ENCODE measurements around the gene CDH24.
"Not testable (repeated sequence)": the region's sequence is repeated elsewhere in the genome, so short reads cannot be mapped to it uniquely, and the experiment has no call there.

CDH24 gene

GRCh38 chr14:23008831-23009230, 48.5 kb downstream of the CDH24 start:
- DNase-seq (ENCODE audit: low spot score in 2 of 2): no peak
- H3K9me3 Mint-ChIP-seq: no peaks in the 10 kb centered on the region
- H3K27ac Mint-ChIP-seq: peak overlapping the region; percentile 97
- ATAC-seq: no peak
- H3K4me3 Mint-ChIP-seq: peak overlapping the region; percentile 75
- H3K36me3 Mint-ChIP-seq: peaks cover 16% of the 10 kb centered on the region
- H3K4me1 Mint-ChIP-seq: peaks cover 26% of the 10 kb centered on the region

GRCh38 chr14:23006544-23007419, 50.5 kb downstream of the CDH24 start:
- no peaks in the 10 kb centered on the region for H3K9me3 Mint-ChIP-seq
- peaks cover 26% of the 10 kb centered on the region for H3K4me1 Mint-ChIP-seq
- DNase-seq (ENCODE audit: low spot score in 2 of 2) (peak; percentile 91 to 97), ATAC-seq (peak; percentile 99)
- peak overlapping the region; percentile 95 for H3K4me3 Mint-ChIP-seq
- H3K27ac Mint-ChIP-seq: peak overlapping the region; percentile 97
- H3K36me3 Mint-ChIP-seq: peaks cover 16% of the 10 kb centered on the region

GRCh38 chr14:23006188-23006534, 51.2 kb downstream of the CDH24 start:
- DNase-seq (ENCODE audit: low spot score in 2 of 2) (no peak), ATAC-seq (no peak)
- peaks cover 22% of the 10 kb centered on the region for H3K4me1 Mint-ChIP-seq
- H3K27ac Mint-ChIP-seq: peak overlapping the region; percentile 97
- no peaks in the 10 kb centered on the region for H3K9me3 Mint-ChIP-seq
- peak overlapping the region; percentile 95 for H3K4me3 Mint-ChIP-seq
- H3K36me3 Mint-ChIP-seq: peaks cover 16% of the 10 kb centered on the region

GRCh38 chr14:23005451-23006187, 51.7 kb downstream of the CDH24 start:
- Mint-ChIP-seq H3K4me3 (peak overlapping the region; percentile 95), H3K36me3 (peaks cover 16% of the 10 kb centered on the region)
- ATAC-seq: no peak

GRCh38 chr14:23004274-23004673, 53.0 kb downstream of the CDH24 start:
- H3K4me3 Mint-ChIP-seq; H3K27ac Mint-ChIP-seq; H3K9me3 Mint-ChIP-seq; DNase-seq (ENCODE audit: low spot score in 2 of 2); H3K36me3 Mint-ChIP-seq; ATAC-seq: not testable (repeated sequence)
- peaks cover 19% of the 10 kb centered on the region for H3K4me1 Mint-ChIP-seq

More at GRCh38 chr14:23005451-23006187, 51.7 kb downstream of the CDH24 start:
- H3K4me1 Mint-ChIP-seq: peaks cover 19% of the 10 kb centered on the region
- peak overlapping the region; percentile 97 for H3K27ac Mint-ChIP-seq
- DNase-seq (ENCODE audit: low spot score in 2 of 2): no peak
- H3K9me3 Mint-ChIP-seq: no peaks in the 10 kb centered on the region

- Mint-ChIP-seq H3K36me3 (peaks cover 9% of the 10 kb centered on the region), H3K9me3 (no peaks in the 10 kb centered on the region), H3K27ac (no peak overlapping the region), H3K4me3 (no peak overlapping the region), H3K4me1 (peaks cover 13% of the 10 kb centered on the region)
- no peak for ATAC-seq
- DNase-seq (ENCODE audit: low spot score in 2 of 2): no peak
Observed at GRCh38 chr14:23002592-23002991, 54.7 kb downstream of the CDH24 start.

- Mint-ChIP-seq H3K4me3 (no peak overlapping the region), H3K36me3 (peaks cover 1% of the 10 kb centered on the region), H3K27ac (no peak overlapping the region), H3K9me3 (no peaks in the 10 kb centered on the region), H3K4me1 (peaks cover 7% of the 10 kb centered on the region)
- DNase-seq (ENCODE audit: low spot score in 2 of 2) (no peak), ATAC-seq (no peak)
Observed at GRCh38 chr14:23000860-23001259, 56.5 kb downstream of the CDH24 start.

GRCh38 chr14:22998329-22999012, 58.8 kb downstream of the CDH24 start:
- ATAC-seq (no peak), DNase-seq (ENCODE audit: low spot score in 2 of 2) (no peak)
- Mint-ChIP-seq H3K4me1 (no peaks in the 10 kb centered on the region), H3K27ac (peak overlapping the region; percentile 55), H3K36me3 (peaks cover 5% of the 10 kb centered on the region), H3K9me3 (no peaks in the 10 kb centered on the region), H3K4me3 (no peak overlapping the region)

GRCh38 chr14:22997676-22998323, 59.5 kb downstream of the CDH24 start:
- H3K36me3 Mint-ChIP-seq: peaks cover 5% of the 10 kb centered on the region

More at GRCh38 chr14:22997676-22998323, 59.5 kb downstream of the CDH24 start:
- H3K9me3 Mint-ChIP-seq: no peaks in the 10 kb centered on the region
- no peak overlapping the region for H3K4me3 Mint-ChIP-seq
- no peak for ATAC-seq
- no peaks in the 10 kb centered on the region for H3K4me1 Mint-ChIP-seq
- no peak overlapping the region for H3K27ac Mint-ChIP-seq
- no peak for DNase-seq (ENCODE audit: low spot score in 2 of 2)
